AG09309 (cell line): ENCODE measurements around the gene SSMEM1.

Source experiments
- DNase-seq: peaks from one replicate; pipeline ENCODE4 v3.0.0-alpha.2; 2010; ENCODE audit warnings: low read depth
- H3K4me3 ChIP-seq: 2 replicates; pipeline ENCODE4 v1.5.1; 2011; ENCODE audit warnings: mild to moderate bottlenecking, low read depth, low read length, moderate library complexity; ENCODE audit not compliant: control insufficient read depth
- TF ChIP-seq, protein P1 (sequence below): IDR thresholded peaks from 2 replicates; pipeline ENCODE4 v1.5.1; 2011; ENCODE audit warnings: mild to moderate bottlenecking, low read depth, low read length, inconsistent platforms; ENCODE audit not compliant: insufficient read depth, control insufficient read depth; ENCODE audit errors: missing control alignments

The SSMEM1 gene

DNA sequence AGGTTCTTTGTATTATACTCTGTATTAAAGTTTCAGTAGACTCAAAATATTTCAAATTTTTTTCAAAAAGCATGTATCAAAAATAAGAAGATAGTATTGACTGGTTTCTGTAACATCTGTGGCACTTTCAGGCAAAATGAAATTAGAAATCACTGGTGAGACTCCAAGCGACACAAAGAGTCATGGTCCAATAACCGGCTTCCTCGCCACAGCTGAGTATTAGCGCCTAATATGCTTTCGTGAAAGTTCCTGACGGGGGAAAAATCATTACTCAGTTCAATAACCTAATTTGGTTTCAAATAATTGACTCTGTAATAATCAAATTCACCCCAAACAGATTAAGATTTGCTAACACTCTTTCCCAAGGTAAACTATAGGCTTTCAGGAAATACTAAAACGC lies 15.9 kb upstream of the SSMEM1 start:
- TF ChIP-seq, protein P1, sequence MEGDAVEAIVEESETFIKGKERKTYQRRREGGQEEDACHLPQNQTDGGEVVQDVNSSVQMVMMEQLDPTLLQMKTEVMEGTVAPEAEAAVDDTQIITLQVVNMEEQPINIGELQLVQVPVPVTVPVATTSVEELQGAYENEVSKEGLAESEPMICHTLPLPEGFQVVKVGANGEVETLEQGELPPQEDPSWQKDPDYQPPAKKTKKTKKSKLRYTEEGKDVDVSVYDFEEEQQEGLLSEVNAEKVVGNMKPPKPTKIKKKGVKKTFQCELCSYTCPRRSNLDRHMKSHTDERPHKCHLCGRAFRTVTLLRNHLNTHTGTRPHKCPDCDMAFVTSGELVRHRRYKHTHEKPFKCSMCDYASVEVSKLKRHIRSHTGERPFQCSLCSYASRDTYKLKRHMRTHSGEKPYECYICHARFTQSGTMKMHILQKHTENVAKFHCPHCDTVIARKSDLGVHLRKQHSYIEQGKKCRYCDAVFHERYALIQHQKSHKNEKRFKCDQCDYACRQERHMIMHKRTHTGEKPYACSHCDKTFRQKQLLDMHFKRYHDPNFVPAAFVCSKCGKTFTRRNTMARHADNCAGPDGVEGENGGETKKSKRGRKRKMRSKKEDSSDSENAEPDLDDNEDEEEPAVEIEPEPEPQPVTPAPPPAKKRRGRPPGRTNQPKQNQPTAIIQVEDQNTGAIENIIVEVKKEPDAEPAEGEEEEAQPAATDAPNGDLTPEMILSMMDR = no peak
- DNase-seq = no peak

DNA sequence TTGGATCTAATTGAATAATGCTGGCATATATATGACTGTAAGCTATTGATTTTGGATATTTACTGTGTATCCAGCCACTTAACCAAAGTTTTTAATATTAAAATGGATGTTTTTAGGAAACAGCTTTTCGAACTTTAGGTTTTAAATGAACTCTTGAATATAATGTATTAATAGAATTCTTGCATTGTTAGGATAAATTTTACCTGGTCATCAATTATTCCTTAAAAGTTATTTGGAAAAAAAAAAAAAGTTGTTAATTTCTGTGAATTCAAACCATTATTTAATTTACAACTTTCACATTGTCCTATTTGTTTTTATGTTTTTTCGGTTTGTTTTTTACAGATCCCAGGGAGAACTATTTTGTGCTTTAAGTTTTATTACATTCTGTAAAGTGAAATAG lies 12.3 kb upstream of the SSMEM1 start:
- TF ChIP-seq, protein P1 = no peak
- no peak for DNase-seq
- no peak overlapping the region for H3K4me3 ChIP-seq

More for the DNA sequence above, 15.9 kb upstream of the SSMEM1 start:
- no peak overlapping the region for H3K4me3 ChIP-seq

DNA sequence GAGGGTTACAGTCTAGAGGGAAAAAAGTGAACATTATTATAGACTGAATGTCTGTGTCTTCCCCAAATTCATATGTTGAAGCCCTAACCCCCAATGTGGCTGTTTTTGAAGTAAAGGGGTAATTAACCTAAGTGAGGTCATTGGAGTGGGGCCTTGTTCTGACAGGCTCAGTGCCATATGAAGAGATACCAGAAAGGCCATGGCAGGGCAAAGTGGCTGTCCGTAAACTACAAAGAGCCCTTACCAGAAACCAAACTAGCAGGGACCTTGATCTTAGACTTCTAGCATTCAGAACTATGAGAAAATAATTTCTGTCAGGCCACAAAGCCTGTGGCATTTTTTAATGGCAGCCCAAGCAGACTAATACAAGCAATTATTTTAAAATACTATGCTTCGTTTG lies 11.2 kb upstream of the SSMEM1 start:
- H3K4me3 ChIP-seq = no peak overlapping the region
- no peak for DNase-seq
- TF ChIP-seq, protein P1 = no peak

- no peak for DNase-seq
- TF ChIP-seq, protein P1 = no peak
Measured at GRCh38 chr7:130197094-130197493, 10.6 kb upstream of the SSMEM1 start.

DNA sequence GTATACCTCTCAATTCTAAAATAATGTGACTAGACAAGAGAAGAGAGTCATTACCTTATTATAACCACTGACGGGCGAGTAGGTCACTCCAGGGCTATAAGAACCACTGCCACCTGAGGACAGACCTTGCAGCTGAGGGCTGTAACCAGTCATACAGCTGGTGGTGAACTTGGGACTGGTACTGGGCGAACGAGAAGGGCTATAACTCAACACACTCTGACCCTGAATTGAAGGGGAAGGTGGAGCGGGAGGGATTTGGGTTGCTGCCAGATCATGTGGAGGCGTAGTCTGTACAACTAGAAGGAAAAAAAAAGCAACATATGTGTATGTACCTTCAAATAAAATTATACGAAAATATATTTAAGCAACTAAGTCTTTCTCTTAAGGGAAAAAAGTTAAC lies 5.9 kb upstream of the SSMEM1 start:
- no peak overlapping the region for H3K4me3 ChIP-seq
- TF ChIP-seq, protein P1 = no peak
- DNase-seq = no peak

More at GRCh38 chr7:130197094-130197493, 10.6 kb upstream of the SSMEM1 start:
- no peak overlapping the region for H3K4me3 ChIP-seq

- H3K4me3 ChIP-seq = peak within 1 kb of the TSS; percentile 71
- DNase-seq = peak; percentile 85
- TF ChIP-seq, protein P1 = no peak
Measured at GRCh38 chr7:130205084-130205947, 2.3 kb upstream of the SSMEM1 start, which contains the start of gene TMEM209. Gene TMEM209 (minus strand): TSS chr7:130205406. CDS start chr7:130205375, 31 bp downstream.
